ENCODE results near the gene TPM1. TPM values are rescaled to one million over a fixed set of nuclear protein-coding genes. Genes with fewer than 3 reads are reported as not detected.
"Not testable (repeated sequence)": the region's sequence is repeated elsewhere in the genome, so short reads cannot be mapped to it uniquely, and the experiment has no call there.

The TPM1 gene
- total RNA-seq, 1 donor from 2014 or later, result 101 TPM

- not testable (repeated sequence) for DNase-seq
Measured at GRCh38 chr15:63099581-63099980, 57.0 kb downstream of the TPM1 start.

- no peak for DNase-seq
Measured at GRCh38 chr15:63103416-63103815, 60.9 kb downstream of the TPM1 start.

DNA sequence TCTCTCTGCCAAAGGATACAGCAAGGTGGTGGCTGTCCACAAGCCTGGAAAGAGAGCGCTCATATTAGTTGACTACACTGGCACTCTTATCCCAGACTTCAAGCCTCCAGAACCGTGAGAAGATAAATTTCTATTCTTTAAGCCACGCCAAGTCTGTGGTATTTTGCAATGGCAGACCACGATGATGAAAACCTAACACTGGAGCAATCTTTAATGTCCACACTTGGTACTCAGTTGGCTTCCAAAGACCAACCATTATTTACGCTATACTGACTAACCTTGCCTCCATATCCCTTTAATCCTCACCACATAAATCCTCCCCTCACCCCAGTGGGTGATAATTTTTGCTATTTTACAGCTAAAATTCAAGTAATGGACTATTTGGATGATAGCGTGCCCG is 62.2 kb downstream of the TPM1 start:
- DNase-seq, result no peak

GRCh38 chr15:63105354-63105753 is 62.8 kb downstream of the TPM1 start:
- DNase-seq, result not testable (repeated sequence)

DNA sequence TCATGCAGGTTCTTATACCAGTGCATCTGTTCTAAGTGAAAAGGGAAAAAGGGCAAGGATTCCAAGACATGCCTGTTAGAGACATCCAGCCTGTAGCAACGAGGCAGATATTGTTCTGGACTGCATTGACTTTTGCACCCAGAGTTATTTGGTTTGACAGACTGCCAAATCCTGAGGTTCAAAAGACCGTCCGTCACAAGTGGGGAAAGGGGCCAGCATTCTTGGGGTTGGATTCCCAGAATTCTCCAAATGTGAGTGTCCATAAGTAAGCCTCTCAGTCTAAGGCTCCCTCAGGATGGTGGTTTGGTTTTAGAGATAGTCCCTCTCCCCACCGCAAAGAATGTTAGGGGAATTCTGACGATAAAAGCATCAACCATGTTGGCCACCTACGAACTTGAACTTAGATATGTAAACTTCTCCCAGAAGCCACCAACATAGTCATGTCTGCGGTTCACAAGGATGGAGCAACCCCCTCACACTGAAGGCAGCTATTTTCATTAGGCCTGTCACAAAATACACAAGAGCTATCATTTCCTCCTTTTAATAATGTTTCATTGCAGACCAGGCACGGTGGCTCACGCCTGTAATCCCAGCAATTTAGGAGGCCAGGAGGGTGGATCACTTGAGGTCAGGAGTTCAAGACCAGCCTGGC is 65.5 kb downstream of the TPM1 start:
- DNase-seq, result no peak

DNA sequence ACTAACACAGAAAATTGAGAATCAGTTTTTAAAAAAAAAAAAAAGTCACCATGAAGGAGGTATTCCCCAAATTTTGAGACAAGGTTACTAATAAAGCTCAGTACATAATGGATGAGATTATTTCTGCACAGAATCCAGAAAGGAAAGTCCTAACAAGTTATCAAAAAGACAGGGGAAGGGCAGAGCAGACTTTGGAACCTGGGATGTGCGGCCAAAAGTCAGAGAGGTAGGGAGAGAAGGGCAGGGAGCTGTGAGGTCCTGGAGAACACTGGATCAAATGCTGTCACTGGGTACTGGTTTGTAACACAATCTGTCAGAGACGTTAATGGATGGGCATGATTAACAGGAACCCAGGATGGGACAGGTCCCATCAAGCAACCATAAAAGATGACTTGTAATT is 67.0 kb downstream of the TPM1 start:
- no peak for DNase-seq

DNA sequence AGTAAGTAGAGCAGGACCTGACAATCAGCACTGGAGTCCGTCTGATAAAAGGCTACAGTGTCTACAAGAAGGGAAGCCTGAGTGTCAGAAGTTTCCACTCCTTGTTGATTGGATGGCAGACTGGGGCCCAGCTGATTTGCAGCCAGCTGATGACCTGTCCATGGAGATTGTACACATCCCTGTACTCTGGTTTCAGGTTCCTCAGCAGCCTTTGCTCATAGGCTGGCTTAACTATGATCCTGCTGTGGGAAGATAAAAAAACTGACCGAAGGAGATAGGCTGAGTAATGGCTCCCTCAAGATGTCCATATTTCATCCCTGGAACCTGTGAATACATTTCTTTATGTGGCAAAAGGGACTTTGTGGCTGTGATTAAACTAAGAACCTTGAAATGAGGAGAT is 67.4 kb downstream of the TPM1 start:
- no peak for DNase-seq

DNA sequence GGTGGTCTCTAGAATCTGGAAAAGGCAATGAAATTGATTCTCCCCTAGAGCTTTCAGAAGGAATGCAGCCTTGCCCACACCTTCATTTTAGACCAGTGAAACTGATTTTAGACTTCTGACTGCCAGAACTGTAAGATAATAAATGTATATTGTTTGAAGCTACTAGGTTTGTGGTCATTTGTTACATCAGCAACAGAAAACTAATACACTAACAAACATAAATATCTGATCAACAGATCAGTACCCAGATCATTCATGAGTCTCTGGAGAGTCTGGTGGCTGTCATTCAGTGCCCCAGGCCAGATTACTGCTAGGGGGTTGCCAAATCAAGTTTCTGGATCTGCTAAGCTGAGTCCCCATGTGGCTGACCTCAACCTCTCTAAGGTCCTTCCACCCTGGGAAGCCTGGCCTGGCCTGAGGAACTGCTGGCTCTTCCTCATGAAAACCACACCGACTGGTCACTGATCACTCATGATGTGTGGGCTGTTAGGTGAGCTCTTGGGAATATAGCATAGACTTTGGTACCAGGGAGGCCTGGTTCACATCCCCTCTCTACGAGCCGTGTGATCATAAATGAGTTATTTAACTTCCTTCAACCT is 68.0 kb downstream of the TPM1 start:
- DNase-seq, result no peak

- no peak for DNase-seq
Measured at GRCh38 chr15:63111481-63111880, 68.9 kb downstream of the TPM1 start.

- no peak for DNase-seq
Measured at GRCh38 chr15:63112871-63113270, 70.3 kb downstream of the TPM1 start.

DNA sequence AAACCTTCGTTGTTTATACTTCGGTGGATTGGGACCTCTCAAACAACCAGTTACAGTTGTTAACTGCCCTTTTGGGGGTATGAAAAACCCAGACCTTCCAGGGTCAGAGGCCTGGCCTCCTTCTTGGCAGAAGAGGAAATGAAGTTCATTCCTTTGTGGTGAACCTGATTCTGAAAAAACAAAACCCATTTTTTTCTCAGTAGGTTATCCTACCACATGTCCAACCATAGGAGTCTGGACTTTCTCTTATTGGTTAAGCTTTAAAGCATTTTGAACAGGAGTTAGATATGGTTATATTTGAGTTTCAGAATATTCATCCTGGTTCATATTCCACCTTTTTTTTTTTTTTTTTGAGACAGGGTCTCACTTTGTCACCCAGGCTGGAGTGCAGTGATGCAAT is 71.9 kb downstream of the TPM1 start:
- DNase-seq, result no peak

Other genes with a start within 250 kb of the TPM1 start
- 20.0 TPM for gene LACTB, start 79.1 kb downstream of the TPM1 start, total RNA-seq
- gene RPS27L, start 114.7 kb downstream of the TPM1 start, total RNA-seq, result 20.0 TPM
- gene RAB8B, start 146.9 kb downstream of the TPM1 start, total RNA-seq, result 134 TPM
- 30.6 TPM for gene APH1B, start 234.9 kb downstream of the TPM1 start, total RNA-seq